ENCODE measurements around the gene LTK.

GRCh38 chr15:41553731-41554130 lies 40.1 kb upstream of the LTK start:
- TF ChIP-seq CTCF (IDR thresholded peaks at IDR 0.05) (no peak), POLR2A (IDR thresholded peaks at IDR 0.05) (no peak)
